Amniotic stem cell (primary cell): ENCODE results near the gene ZNF724.
"Not testable (repeated sequence)": the region's sequence is repeated elsewhere in the genome, so short reads cannot be mapped to it uniquely, and the experiment has no call there.

Experiments
- DNase-seq: peaks from one replicate; lab custom pipeline; 2025; lab: John Stamatoyannopoulos, UW

ZNF724 gene

GRCh38 chr19:23249911-23250649 lies at the start of gene ZNF724:
ZNF724 (minus strand) TSS chr19:23250394; CDS start chr19:23250242, 152 bp downstream.
- peak; percentile 97 for DNase-seq

- no peak for DNase-seq
These were observed 43.9 kb upstream of the ZNF724 start for GRCh38 chr19:23294141-23294540.

GRCh38 chr19:23289966-23290365 lies 39.8 kb upstream of the ZNF724 start:
- DNase-seq = not testable (repeated sequence)

GRCh38 chr19:23287620-23288019 lies 37.4 kb upstream of the ZNF724 start:
- DNase-seq = no peak

GRCh38 chr19:23286477-23286876 lies 36.3 kb upstream of the ZNF724 start:
- no peak for DNase-seq

- DNase-seq = no peak
These were observed 35.8 kb upstream of the ZNF724 start for GRCh38 chr19:23285948-23286347.

GRCh38 chr19:23285326-23285725 lies 35.1 kb upstream of the ZNF724 start:
- not testable (repeated sequence) for DNase-seq

GRCh38 chr19:23283925-23284324 lies 33.7 kb upstream of the ZNF724 start:
- DNase-seq = no peak

GRCh38 chr19:23281663-23282276 lies 31.6 kb upstream of the ZNF724 start:
- no peak for DNase-seq

GRCh38 chr19:23278118-23278517 lies 27.9 kb upstream of the ZNF724 start:
- DNase-seq = not testable (repeated sequence)

GRCh38 chr19:23273590-23274412 lies 23.6 kb upstream of the ZNF724 start:
- DNase-seq = peak; percentile 78

GRCh38 chr19:23273022-23273589 lies 22.9 kb upstream of the ZNF724 start:
- no peak for DNase-seq

- DNase-seq = no peak
These were observed 13.8 kb upstream of the ZNF724 start for GRCh38 chr19:23263870-23264590.

GRCh38 chr19:23263396-23263795 lies 13.2 kb upstream of the ZNF724 start:
- no peak for DNase-seq

GRCh38 chr19:23262920-23263319 lies 12.7 kb upstream of the ZNF724 start:
- no peak for DNase-seq

- no peak for DNase-seq
These were observed 11.4 kb upstream of the ZNF724 start for GRCh38 chr19:23261496-23262020.

GRCh38 chr19:23260956-23261355 lies 10.8 kb upstream of the ZNF724 start:
- DNase-seq = no peak

- no peak for DNase-seq
These were observed 9.8 kb upstream of the ZNF724 start for GRCh38 chr19:23259961-23260360.

GRCh38 chr19:23255700-23256099 lies 5.5 kb upstream of the ZNF724 start:
- DNase-seq = no peak

- no peak for DNase-seq
These were observed 4.1 kb upstream of the ZNF724 start for GRCh38 chr19:23254141-23254910.

GRCh38 chr19:23253256-23253655 lies 3.1 kb upstream of the ZNF724 start:
- DNase-seq = not testable (repeated sequence)
